B cell (primary cell): Measurements from ENCODE around the gene HS3ST3A1. TPM values are rescaled to one million over a fixed set of nuclear protein-coding genes. Genes with fewer than 3 reads are reported as not detected.

Source experiments
- ATAC-seq: fragments of 200-7000 bp; cut with Tn5 transposase; one replicate; pipeline ENCODE4 v1.10.0; 2021; ENCODE audit warnings: low read depth, mild to moderate bottlenecking, moderate number of reproducible peaks, moderate library complexity
- CTCF ChIA-PET: fragments of 350-600 bp; sonication (Branson Sonifier 250); formaldehyde crosslinking; loops from one replicate; lab custom pipeline; 2021; ENCODE audit warnings: antibody characterized with exemption, inconsistent platforms; lab: Charles Lee
- POLR2A ChIA-PET: fragments of 350-600 bp; sonication (Branson Sonifier 250); formaldehyde crosslinking; loops from one replicate; lab custom pipeline; 2021; ENCODE audit warnings: antibody characterized with exemption; lab: Charles Lee
- DNase-seq: peaks from one replicate; pipeline ENCODE4 v3.0.0; 2013
- H2AFZ ChIP-seq: 2 replicates; pipeline ENCODE4 v1.6.1; 2012; ENCODE audit warnings: mild to moderate bottlenecking, low read depth, low read length; ENCODE audit not compliant: insufficient read depth, poor library complexity, severe bottlenecking
- H3K27ac ChIP-seq, 2 donors: 1 replicate in 1 of 2; 2 replicates in 1 of 2; pipeline ENCODE4 v1.5.1; 2012 to 2013; ENCODE audit warnings: low read length in 2 of 2, mild to moderate bottlenecking in 2 of 2, moderate library complexity in 1 of 2
- H3K27me3 ChIP-seq, 4 experiments: fragments of 200-600 bp in 1 of 4; sonication (generic) in 1 of 4; replicated peaks in 1 of 4; 1 replicate in 2 of 4; 2 replicates in 2 of 4; pipeline versions ENCODE4 v1.6.1 to v1.7.0; 2013 to 2016; ENCODE audit warnings: low read length in 3 of 4, mild to moderate bottlenecking in 2 of 4, mixed read lengths in 1 of 4, moderate library complexity in 1 of 4; ENCODE audit not compliant: insufficient read depth in 4 of 4, control insufficient read depth in 3 of 4; ENCODE audit errors: control extremely low read depth in 1 of 4
- H3K36me3 ChIP-seq, 2 experiments: replicated peaks in 1 of 2; 1 replicate in 1 of 2; 2 replicates in 1 of 2; pipeline versions ENCODE4 v1.6.1 to v1.7.1; 2013; ENCODE audit warnings: low read length in 1 of 2; ENCODE audit not compliant: insufficient read depth in 2 of 2, control insufficient read depth in 1 of 2; ENCODE audit errors: control extremely low read depth in 1 of 2, extremely low read depth in 1 of 2
- H3K4me1 ChIP-seq, 2 donors: fragments of 200-600 bp in 1 of 2; sonication (generic) in 1 of 2; 1 replicate in 1 of 2; 2 replicates in 1 of 2; pipeline versions ENCODE4 v1.5.1 to v1.6.1; 2013 to 2017; ENCODE audit warnings: low read length in 2 of 2; ENCODE audit not compliant: control insufficient read depth in 2 of 2, insufficient read depth in 2 of 2
- H3K4me2 ChIP-seq: replicated peaks from 2 replicates; pipeline ENCODE3; 2012; ENCODE audit warnings: mild to moderate bottlenecking, low read depth, low read length; ENCODE audit not compliant: poor library complexity, severe bottlenecking
- H3K4me3 ChIP-seq, 5 experiments: fragments of 200-600 bp in 1 of 5; sonication (generic) in 1 of 5; 1 replicate in 3 of 5; 2 replicates in 2 of 5; pipeline versions ENCODE4 v1.5.1 to v1.7.0; 2011 to 2016; ENCODE audit warnings: low read length in 4 of 5, mild to moderate bottlenecking in 4 of 5, low read depth in 2 of 5, control low read depth in 1 of 5, moderate library complexity in 1 of 5; ENCODE audit not compliant: insufficient read depth in 1 of 5; ENCODE audit errors: control extremely low read depth in 1 of 5, extremely low read depth in 1 of 5
- H3K79me2 ChIP-seq: fragments of 200-600 bp; sonication (generic); one replicate; pipeline ENCODE4 v1.6.0; 2016; ENCODE audit warnings: low read length; ENCODE audit not compliant: control insufficient read depth, insufficient read depth
- H3K9ac ChIP-seq: fragments of 200-600 bp; sonication (generic); 2 replicates; pipeline ENCODE4 v1.6.1; 2017; ENCODE audit warnings: mild to moderate bottlenecking, low read length, moderate library complexity
- H3K9me3 ChIP-seq, 3 donors: one replicate each; pipeline versions ENCODE4 v1.6.1 to v1.7.1; 2013; ENCODE audit warnings: low read length in 2 of 3; ENCODE audit not compliant: control insufficient read depth in 2 of 3, insufficient read depth in 1 of 3; ENCODE audit errors: control extremely low read depth in 1 of 3
- H4K20me1 ChIP-seq: 2 replicates; pipeline ENCODE4 v1.6.0; 2012; ENCODE audit warnings: mild to moderate bottlenecking, low read length; ENCODE audit not compliant: insufficient read depth, control insufficient read depth, poor library complexity, severe bottlenecking
- H3K27ac Mint-ChIP-seq: one replicate; pipeline ENCODE4 v1.8.0; 2021; ENCODE audit warnings: mixed read lengths
- H3K27me3 Mint-ChIP-seq: one replicate; pipeline ENCODE4 v1.8.0; 2021; ENCODE audit warnings: mixed read lengths
- H3K4me1 Mint-ChIP-seq: one replicate; pipeline ENCODE4 v1.8.0; 2021; ENCODE audit warnings: mixed read lengths
- H3K4me3 Mint-ChIP-seq: one replicate; pipeline ENCODE4 v1.8.0; 2021; ENCODE audit warnings: mixed read lengths
- H3K9me3 Mint-ChIP-seq: one replicate; pipeline ENCODE4 v1.8.0; 2022; ENCODE audit warnings: mixed read lengths; ENCODE audit not compliant: insufficient read depth
- CTCF ChIP-seq: fragments of 200-600 bp; IDR thresholded peaks from one replicate; pipeline ENCODE4 v1.8.0; 2022; ENCODE audit warnings: antibody characterized with exemption, mild to moderate bottlenecking
- EZH2 ChIP-seq: IDR thresholded peaks from 2 replicates; pipeline ENCODE4 v1.6.1; 2012; ENCODE audit warnings: borderline replicate concordance, low read depth, mild to moderate bottlenecking, moderate library complexity, low read length; ENCODE audit not compliant: insufficient read depth, poor library complexity, severe bottlenecking
- WGBS: methylation state at CpG from one replicate; pipeline ENCODE4 v1.1.5; 2013; ENCODE audit warnings: missing lambda C conversion rate; ENCODE audit not compliant: insufficient coverage; 5-methylcytosine and 5-hydroxymethylcytosine counted together
- intact Hi-C: fragments of 100-400 bp; cut with micrococcal nuclease; formaldehyde crosslinking; loops from one replicate; pipeline ENCODE4 v1.10.0; 2022
- polyA plus RNA-seq: library from polyadenylated mRNA; depleted of rRNA; stranded (reverse); fragments of >200 nt; gene quantifications from 2 replicates; pipeline ENCODE4 v1.2.3, GENCODE V29; 2012
- total RNA-seq, 2 donors: library from RNA; stranded (reverse); fragments of 120-200 nt in 1 of 2; gene quantifications; 1 replicate in 1 of 2; 2 replicates in 1 of 2; pipeline versions ENCODE4 v1.2.3 to v1.2.4, GENCODE V29; 2013 to 2022

HS3ST3A1 gene
- total and polyA plus RNA-seq, 2 donors (not counting 1 experiment from before 2014, with no cell fraction given) = 0.17 to 0.75 TPM

DNA sequence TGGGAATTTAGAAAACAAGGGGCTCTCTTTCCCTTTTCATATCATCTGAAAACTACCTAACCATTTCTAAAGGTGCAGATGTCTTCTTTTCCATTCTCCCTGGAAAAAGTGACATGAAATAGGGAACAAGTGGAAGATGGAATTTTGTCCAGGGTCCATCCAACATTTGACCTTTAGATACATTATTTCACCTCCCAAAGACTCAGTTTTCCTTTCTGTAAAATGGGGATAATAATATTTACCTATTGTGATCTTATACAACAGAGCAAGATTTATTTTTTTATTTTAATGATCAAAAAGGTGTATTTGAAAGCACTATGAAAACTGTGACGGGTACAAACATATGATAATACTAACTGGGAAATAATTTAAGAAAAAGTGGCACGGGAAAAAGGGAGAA, 106.3 kb downstream of the HS3ST3A1 start:
- no peak for TF ChIP-seq EZH2
- no peak for TF ChIP-seq CTCF
- Histone ChIP-seq H3K36me3 (no peaks in the 10 kb centered on the region), H3K4me3 (no peak overlapping the region), H3K27ac (no peak overlapping the region), H3K9me3 (no peaks in the 10 kb centered on the region), H3K4me1 (no peaks in the 10 kb centered on the region), H3K4me2 (no peak overlapping the region), H3K9ac (no peak overlapping the region), H3K79me2 (no peaks in the 10 kb centered on the region), H2AFZ (no peak overlapping the region), H4K20me1 (no peaks in the 10 kb centered on the region), H3K27me3 (no peaks in the 10 kb centered on the region)
- Mint-ChIP-seq H3K9me3 (no peaks in the 10 kb centered on the region), H3K27ac (no peak overlapping the region), H3K4me1 (peaks cover 2% of the 10 kb centered on the region), H3K4me3 (no peak overlapping the region), H3K27me3 (no peaks in the 10 kb centered on the region)
- DNase-seq = no peak
- no CpG with 5 or more reads among the region's 2 CpGs for WGBS
- ChIA-PET POLR2A (no interaction called here), CTCF (no interaction called here)
- intact Hi-C loops = no loop called here
- no peak for ATAC-seq

DNA sequence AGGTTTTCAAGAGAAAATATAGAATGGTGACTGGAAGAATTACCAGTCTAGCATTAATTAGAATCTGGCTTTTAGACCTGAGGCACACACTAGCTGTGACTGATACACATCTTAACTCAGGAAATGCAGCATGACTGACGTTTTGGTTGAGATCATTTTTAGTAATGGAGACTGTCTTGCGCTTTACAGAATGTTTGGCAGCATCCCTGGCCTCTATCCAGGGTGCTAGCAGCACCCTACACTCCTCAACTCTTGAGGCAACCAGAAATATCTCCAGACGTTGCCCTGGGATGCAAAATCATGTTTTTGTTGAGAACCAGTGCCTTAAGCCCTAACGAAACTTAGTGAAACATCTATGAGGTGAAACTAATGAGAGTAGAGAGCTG, 109.0 kb downstream of the HS3ST3A1 start:
- no peak overlapping the region for H3K27ac ChIP-seq
- intact Hi-C loops = no loop called here
- no peaks in the 10 kb centered on the region for H3K36me3 ChIP-seq
- H3K4me3 ChIP-seq = no peak overlapping the region
- H2AFZ ChIP-seq = no peak overlapping the region
- ChIA-PET POLR2A (no interaction called here), CTCF (no interaction called here)
- no peak for ATAC-seq
- Mint-ChIP-seq H3K4me1 (peaks cover 2% of the 10 kb centered on the region), H3K27me3 (no peaks in the 10 kb centered on the region), H3K9me3 (no peaks in the 10 kb centered on the region), H3K27ac (no peak overlapping the region), H3K4me3 (no peak overlapping the region)
- no peaks in the 10 kb centered on the region for H3K9me3 ChIP-seq
- WGBS = 50% methylated on average over 1 of the region's 4 CpGs
- no peak for TF ChIP-seq CTCF
- TF ChIP-seq EZH2 = no peak
- no peak for DNase-seq
- H3K9ac ChIP-seq = no peak overlapping the region
- H3K4me1 ChIP-seq = no peaks in the 10 kb centered on the region
- no peaks in the 10 kb centered on the region for H4K20me1 ChIP-seq
- H3K79me2 ChIP-seq = no peaks in the 10 kb centered on the region
- no peaks in the 10 kb centered on the region for H3K27me3 ChIP-seq
- H3K4me2 ChIP-seq = no peak overlapping the region
